Lower lobe of right lung (tissue), 2 donors: Measurements from ENCODE around the gene GALNT17. TPM values are rescaled to one million over a fixed set of nuclear protein-coding genes. Genes with fewer than 3 reads are reported as not detected.

ENCODE experiments used
- ATAC-seq, 2 donors: fragments of 200-7000 bp; cut with Tn5 transposase; one replicate each; pipeline ENCODE4 v1.9.1; 2020 to 2022; ENCODE audit warnings: mild to moderate bottlenecking in 2 of 2, moderate library complexity in 2 of 2
- DNase-seq: peaks from one replicate; pipeline ENCODE4 v3.0.0-alpha.2; 2020
- H3K27ac ChIP-seq: fragments of 200-600 bp; one replicate; pipeline ENCODE4 v1.8.0; 2022
- H3K27me3 ChIP-seq: fragments of 200-600 bp; one replicate; pipeline ENCODE4 v1.8.0; 2022; ENCODE audit warnings: low read depth
- H3K36me3 ChIP-seq: fragments of 200-600 bp; one replicate; pipeline ENCODE4 v1.8.0; 2022; ENCODE audit warnings: mild to moderate bottlenecking
- H3K4me1 ChIP-seq: fragments of 200-600 bp; one replicate; pipeline ENCODE4 v1.8.0; 2022
- H3K4me3 ChIP-seq: fragments of 200-600 bp; one replicate; pipeline ENCODE4 v1.8.0; 2022; ENCODE audit warnings: mild to moderate bottlenecking
- H3K9me3 ChIP-seq: fragments of 200-600 bp; one replicate; pipeline ENCODE4 v1.8.0; 2022
- CTCF ChIP-seq: fragments of 200-600 bp; IDR thresholded peaks from one replicate; pipeline ENCODE4 v1.8.0; 2022; ENCODE audit warnings: antibody characterized with exemption, mild to moderate bottlenecking
- intact Hi-C: fragments of 100-400 bp; cut with DNase I; formaldehyde crosslinking; loops from one replicate; pipeline ENCODE4 v1.11.0; 2022
- total RNA-seq: library from RNA; stranded (reverse); fragmentation: NEBNext Ultra II Directional; extraction: Animal tissue kit (Norgen Biotek cat#: 25700); gene quantifications from one replicate; pipeline ENCODE4 v1.2.1, GENCODE V29; 2021
- donor health status: DM: no; HTN: yes; CAD: no; lungs with severe emphysema.

The GALNT17 gene
- total RNA-seq, 1 donor from 2014 or later, result 6.6 TPM

DNA sequence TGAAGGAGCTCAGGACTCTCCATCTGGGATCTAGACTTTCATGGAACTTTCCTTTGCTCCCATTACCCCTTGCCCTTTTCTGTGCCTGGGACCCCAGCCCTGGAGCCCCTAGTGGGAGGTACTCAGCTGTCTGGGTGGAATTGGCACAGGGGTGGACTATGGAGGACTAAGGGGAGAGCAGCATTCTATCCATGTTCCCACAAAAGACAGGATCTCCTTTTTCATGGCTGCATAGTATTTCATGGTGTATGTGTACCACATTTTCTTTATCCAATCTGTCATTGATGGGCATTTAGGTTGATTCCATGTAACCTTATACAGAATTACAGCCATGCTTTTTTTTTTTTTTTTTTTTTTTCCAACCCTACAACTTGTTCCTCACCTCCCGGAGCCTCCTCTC, 89.1 kb downstream of the GALNT17 start:
- no peak for TF ChIP-seq CTCF
- DNase-seq, result no peak

DNA sequence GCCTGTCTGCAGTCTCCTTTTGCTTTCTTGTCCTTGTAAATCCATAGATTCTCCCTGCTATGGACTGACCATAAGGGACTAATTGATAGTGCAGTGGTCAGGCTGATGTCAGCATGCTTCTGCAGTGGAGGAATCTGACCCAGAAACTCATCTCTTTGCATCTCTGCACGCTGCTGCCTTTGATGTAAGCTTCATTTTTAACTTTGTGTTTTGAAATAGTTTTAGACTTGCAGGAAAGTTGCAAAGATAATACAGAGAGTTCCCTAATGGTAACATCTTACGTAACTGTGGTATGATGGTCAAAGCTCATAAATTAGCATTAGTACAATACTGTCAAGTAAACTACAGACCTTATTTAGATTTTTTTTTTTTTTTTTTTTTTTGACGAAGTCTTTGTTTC, 89.6 kb downstream of the GALNT17 start:
- intact Hi-C loops, result no loop called here
- no peak for TF ChIP-seq CTCF
- Histone ChIP-seq H3K4me3 (no peak overlapping the region), H3K27me3 (no peaks in the 10 kb centered on the region), H3K36me3 (no peaks in the 10 kb centered on the region), H3K9me3 (peaks cover 13% of the 10 kb centered on the region), H3K27ac (no peak overlapping the region), H3K4me1 (no peaks in the 10 kb centered on the region)
- DNase-seq (no peak), ATAC-seq (peak in 1 of 2 donors; percentile 49)

More for the DNA sequence above, 89.1 kb downstream of the GALNT17 start:
- peak in 1 of 2 donors; percentile 27 for ATAC-seq
- Histone ChIP-seq H3K4me3 (no peak overlapping the region), H3K27me3 (no peaks in the 10 kb centered on the region), H3K9me3 (peaks cover 13% of the 10 kb centered on the region), H3K4me1 (no peaks in the 10 kb centered on the region), H3K36me3 (no peaks in the 10 kb centered on the region), H3K27ac (peak overlapping the region; percentile 31)
- intact Hi-C loops, result no loop called here

GRCh38 chr7:71227126-71227525, 95.2 kb downstream of the GALNT17 start:
- H3K27ac ChIP-seq, result no peak overlapping the region
- H3K9me3 ChIP-seq, result no peaks in the 10 kb centered on the region
- DNase-seq (no peak), ATAC-seq (no peak)
- no peaks in the 10 kb centered on the region for H3K27me3 ChIP-seq
- intact Hi-C loops, result no loop called here
- H3K4me3 ChIP-seq, result no peak overlapping the region
- H3K36me3 ChIP-seq, result no peaks in the 10 kb centered on the region
- TF ChIP-seq CTCF, result no peak
- no peaks in the 10 kb centered on the region for H3K4me1 ChIP-seq

DNA sequence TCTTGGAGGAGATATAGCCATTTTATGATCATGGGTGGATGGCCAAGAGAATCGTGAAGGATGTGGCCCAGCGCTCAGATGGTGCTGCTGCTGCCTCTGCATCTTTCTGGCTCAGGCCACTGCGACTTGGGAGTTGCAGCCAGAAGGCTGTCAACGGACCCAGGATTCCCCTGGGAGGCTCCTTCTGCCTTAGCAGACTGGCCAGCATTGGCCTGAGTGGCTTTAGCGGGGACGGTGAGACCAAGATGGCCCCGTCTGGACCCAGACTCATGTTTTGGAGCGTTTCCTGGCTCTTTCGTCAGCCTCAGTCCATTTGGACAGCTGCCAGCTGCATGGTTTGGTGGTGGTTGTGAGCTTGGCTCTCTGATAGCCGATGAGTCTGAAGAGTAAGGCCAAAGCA, 97.2 kb downstream of the GALNT17 start:
- Histone ChIP-seq H3K9me3 (no peaks in the 10 kb centered on the region), H3K27ac (no peak overlapping the region), H3K4me1 (no peaks in the 10 kb centered on the region), H3K27me3 (no peaks in the 10 kb centered on the region), H3K36me3 (no peaks in the 10 kb centered on the region), H3K4me3 (no peak overlapping the region)
- intact Hi-C loops, result no loop called here
- no peak for DNase-seq
- ATAC-seq, result no peak
- TF ChIP-seq CTCF, result no peak

GRCh38 chr7:71229699-71230098, 97.8 kb downstream of the GALNT17 start:
- intact Hi-C loops, result no loop called here

More at GRCh38 chr7:71229699-71230098, 97.8 kb downstream of the GALNT17 start:
- Histone ChIP-seq H3K27me3 (no peaks in the 10 kb centered on the region), H3K27ac (no peak overlapping the region), H3K36me3 (no peaks in the 10 kb centered on the region), H3K9me3 (no peaks in the 10 kb centered on the region), H3K4me1 (no peaks in the 10 kb centered on the region), H3K4me3 (no peak overlapping the region)
- ATAC-seq, result no peak
- DNase-seq, result no peak
- no peak for TF ChIP-seq CTCF
